ENCODE measurements around the gene LARGE1. TPM values are rescaled to one million over a fixed set of nuclear protein-coding genes. Genes with fewer than 3 reads are reported as not detected.

Gene LARGE1
- total and polyA plus RNA-seq, 2 of the 8 experiments (the other 6 are each of a cell fraction or from before 2014, with no cell fraction given) = 43.7 to 83.0 TPM

DNA sequence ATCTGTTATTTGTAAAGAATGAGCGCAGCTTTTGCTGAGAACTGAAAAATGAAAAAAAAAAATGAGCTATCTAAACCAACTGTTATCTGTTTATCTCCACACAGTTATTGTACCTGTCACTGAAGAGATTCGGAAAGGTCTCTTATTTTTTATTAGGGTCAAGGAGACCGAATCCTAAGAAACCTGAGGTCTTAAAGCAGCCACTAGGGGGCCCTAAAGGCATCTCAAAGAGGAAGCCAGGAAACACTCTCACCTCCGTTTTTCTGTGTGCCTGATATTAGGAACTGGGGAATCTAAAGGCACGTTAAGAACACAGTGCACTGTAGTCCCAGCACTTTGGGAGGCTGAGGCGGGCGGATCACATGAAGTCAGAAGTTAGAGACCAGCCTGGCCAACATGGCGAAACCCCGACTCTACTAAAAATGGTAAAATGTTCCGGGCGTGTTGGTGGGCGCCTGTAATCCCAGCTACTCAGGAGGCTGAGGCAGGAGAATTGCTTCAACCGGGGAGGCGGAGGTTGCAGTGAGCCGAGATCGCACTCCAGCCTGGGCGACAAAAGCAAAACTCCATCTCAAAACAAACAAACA is 3.5 kb upstream of the LARGE1 start:
- peak overlapping the region; percentile 93 to 94; a peak in 2 of 4 replicates for H3K4me2 ChIP-seq (ENCODE audit: insufficient read depth in 1 of 2, low read depth in 2 of 2, low read length in 2 of 2)
- no peak overlapping the region for H2BK20ac ChIP-seq (ENCODE audit: low read length)
- no peak overlapping the region for H2BK120ac ChIP-seq (replicated peaks; ENCODE audit: low read depth, low read length)
- H2AFZ ChIP-seq (ENCODE audit: low read length) = no peak overlapping the region
- peaks cover 0 to 6% (median 2%) of the 10 kb centered on the region in 4 experiments; a peak in 4 of 7 replicates for H3K4me1 ChIP-seq (replicated peaks in 1 of 4; ENCODE audit: control insufficient read depth in 3 of 4, insufficient read depth in 4 of 4, low read length in 3 of 4)
- H4K20me1 ChIP-seq (replicated peaks in 1 of 2; ENCODE audit: control insufficient read depth in 1 of 2, insufficient read depth in 2 of 2, low read length in 2 of 2) = peaks cover 9% of the 10 kb centered on the region in 2 experiments
- FAIRE-seq (peak; percentile 86), DNase-seq (ENCODE audit: low read depth in 1 of 2, low spot score in 2 of 2) (peak in 1 of 2 experiments; percentile 76)
- 0 out of 2 replicates have a peak, but pooled peaks cover 2% of the 10 kb centered on the region for H3K79me1 ChIP-seq (ENCODE audit: low read depth, low read length)
- no peak overlapping the region for H3K23ac ChIP-seq (ENCODE audit: insufficient read length)
- H2BK5ac ChIP-seq (ENCODE audit: low read depth, low read length) = no peak overlapping the region
- H3K14ac ChIP-seq (ENCODE audit: insufficient read length) = no peak overlapping the region
- H4K8ac ChIP-seq (ENCODE audit: extremely low read depth, insufficient read depth, low read length) = no peak overlapping the region
- ChIA-PET CTCF (ENCODE audit: partially characterized antibody) (interaction anchor here (0.6 to 3.6 kb wide), 35 partner anchors 9 to 942 kb away, joined by 3 to 22 read pairs (median 4); no protein-coding TSS in a partner anchor), POLR2A (ENCODE audit: partially characterized antibody) (interaction anchor here (1.1 to 1.5 kb wide), 2 partner anchors 10 to 12 kb away, joined by 4 to 5 read pairs; no protein-coding TSS in a partner anchor)
- no peaks in the 10 kb centered on the region for H3K9me3 ChIP-seq (ENCODE audit: insufficient read depth in 2 of 2, low read depth in 1 of 2, low read length in 1 of 2)
- no peak overlapping the region for H4K91ac ChIP-seq (replicated peaks; ENCODE audit: insufficient read length, low read length)
- WGBS, 2 experiments (ENCODE audit: extremely low coverage in 1 of 2, insufficient coverage in 1 of 2, insufficient read length in 1 of 2, insufficient replicate concordance in 2 of 2, low coverage in 1 of 2, low lambda C conversion rate in 2 of 2, missing lambda C conversion rate in 1 of 2) = 51% methylated on average over 17 of the region's 17 CpGs; no CpG with 5 or more reads in 1 of the 2 experiments
- peaks cover 21% of the 10 kb centered on the region for H3K23me2 ChIP-seq (ENCODE audit: low read depth, low read length)
- H4K5ac ChIP-seq (ENCODE audit: insufficient read length, low read depth, low read length) = no peak overlapping the region
- H3K79me2 ChIP-seq (ENCODE audit: control insufficient read depth in 1 of 2, insufficient read depth in 2 of 2, low read length in 2 of 2) = peaks cover 13 to 15% of the 10 kb centered on the region in 2 experiments
- no peak overlapping the region for H2BK15ac ChIP-seq (ENCODE audit: low read length)
- peak overlapping the region in 1 of 4 experiments; percentile 95; a peak in 2 of 8 replicates for H3K4me3 ChIP-seq (ENCODE audit: extremely low read depth in 1 of 4, insufficient read depth in 2 of 4, low read depth in 3 of 4, low read length in 4 of 4)
- H3K56ac ChIP-seq (replicated peaks; ENCODE audit: insufficient read length, low read depth, low read length) = no peak overlapping the region
- H3K4ac ChIP-seq (replicated peaks; ENCODE audit: insufficient read length, low read depth, low read length) = no peak overlapping the region
- no peaks in the 10 kb centered on the region; a peak in 1 of 7 replicates for H3K27me3 ChIP-seq (replicated peaks in 1 of 4; ENCODE audit: control insufficient read depth in 3 of 4, extremely low read depth in 1 of 4, insufficient read depth in 3 of 4, low read length in 3 of 4)
- H2AK5ac ChIP-seq (ENCODE audit: low read depth, low read length) = no peak overlapping the region
- H3K27ac ChIP-seq (ENCODE audit: low read depth, low read length) = no peak overlapping the region
- no peak overlapping the region for H2BK12ac ChIP-seq (ENCODE audit: low read depth, low read length)
- H3K36me3 ChIP-seq (ENCODE audit: control insufficient read depth in 2 of 4, insufficient read depth in 4 of 4, low read length in 3 of 4) = no peaks in the 10 kb centered on the region
- H3K18ac ChIP-seq (ENCODE audit: extremely low read depth, low read length) = no peak overlapping the region
- no peak overlapping the region for H3K9ac ChIP-seq (replicated peaks in 1 of 4; ENCODE audit: extremely low read depth in 1 of 4, low read depth in 3 of 4, low read length in 3 of 4)
- TF ChIP-seq, protein P1, sequence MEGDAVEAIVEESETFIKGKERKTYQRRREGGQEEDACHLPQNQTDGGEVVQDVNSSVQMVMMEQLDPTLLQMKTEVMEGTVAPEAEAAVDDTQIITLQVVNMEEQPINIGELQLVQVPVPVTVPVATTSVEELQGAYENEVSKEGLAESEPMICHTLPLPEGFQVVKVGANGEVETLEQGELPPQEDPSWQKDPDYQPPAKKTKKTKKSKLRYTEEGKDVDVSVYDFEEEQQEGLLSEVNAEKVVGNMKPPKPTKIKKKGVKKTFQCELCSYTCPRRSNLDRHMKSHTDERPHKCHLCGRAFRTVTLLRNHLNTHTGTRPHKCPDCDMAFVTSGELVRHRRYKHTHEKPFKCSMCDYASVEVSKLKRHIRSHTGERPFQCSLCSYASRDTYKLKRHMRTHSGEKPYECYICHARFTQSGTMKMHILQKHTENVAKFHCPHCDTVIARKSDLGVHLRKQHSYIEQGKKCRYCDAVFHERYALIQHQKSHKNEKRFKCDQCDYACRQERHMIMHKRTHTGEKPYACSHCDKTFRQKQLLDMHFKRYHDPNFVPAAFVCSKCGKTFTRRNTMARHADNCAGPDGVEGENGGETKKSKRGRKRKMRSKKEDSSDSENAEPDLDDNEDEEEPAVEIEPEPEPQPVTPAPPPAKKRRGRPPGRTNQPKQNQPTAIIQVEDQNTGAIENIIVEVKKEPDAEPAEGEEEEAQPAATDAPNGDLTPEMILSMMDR (IDR thresholded peaks at IDR 0.05; ENCODE audit: control extremely low read depth in 1 of 3, insufficient read depth in 1 of 3, low read depth in 1 of 3, low read length in 3 of 3) = peak in 2 of 3 experiments; percentile 70 to 80; a peak in 3 of 4 replicates
- TF ChIP-seq BCL11A (IDR thresholded peaks at IDR 0.05; ENCODE audit: low read depth in 2 of 2, low read length in 2 of 2) (no peak), TCF12 (IDR thresholded peaks at IDR 0.05; ENCODE audit: low read depth, low read length) (no peak), CEBPB (IDR thresholded peaks at IDR 0.05; ENCODE audit: low read depth, low read length) (no peak), RAD21 (IDR thresholded peaks at IDR 0.05 in 1 of 2, conservative IDR thresholded peaks at IDR 0.05 in 1 of 2; ENCODE audit: low read depth in 2 of 2, low read length in 2 of 2) (peak; percentile 81 to 87), HDAC2 (IDR thresholded peaks at IDR 0.05; ENCODE audit: borderline replicate concordance in 1 of 2, low read depth in 2 of 2, low read length in 2 of 2) (no peak), EZH2 (IDR thresholded peaks at IDR 0.05; ENCODE audit: low read depth, low read length, severe bottlenecking) (no peak)
